NCI-H510A (cell line): ENCODE data around the gene SMYD1.

Experiments
- DNase-seq: peaks from one replicate; lab custom pipeline; 2025; lab: John Stamatoyannopoulos, UW

The SMYD1 gene

DNA sequence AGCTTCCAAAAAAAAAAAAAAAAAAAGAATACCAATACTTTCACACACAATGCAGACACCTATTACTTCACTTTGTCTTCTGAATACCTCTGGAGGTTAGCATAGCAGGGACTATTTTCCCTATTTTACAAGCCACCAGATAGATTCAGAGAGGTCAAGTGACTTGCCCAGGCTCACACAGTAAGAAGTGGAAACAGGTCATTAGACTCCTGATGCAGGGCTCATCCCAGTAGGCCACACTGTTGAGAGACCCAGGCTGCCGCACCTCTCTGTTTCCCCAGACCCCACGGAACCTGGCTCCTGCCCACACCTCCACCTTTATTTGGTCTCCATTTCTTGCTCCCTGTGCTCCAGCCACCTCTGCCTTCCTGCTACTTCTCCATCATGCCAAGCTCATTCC, 19.4 kb downstream of the SMYD1 start:
- no peak for DNase-seq

DNA sequence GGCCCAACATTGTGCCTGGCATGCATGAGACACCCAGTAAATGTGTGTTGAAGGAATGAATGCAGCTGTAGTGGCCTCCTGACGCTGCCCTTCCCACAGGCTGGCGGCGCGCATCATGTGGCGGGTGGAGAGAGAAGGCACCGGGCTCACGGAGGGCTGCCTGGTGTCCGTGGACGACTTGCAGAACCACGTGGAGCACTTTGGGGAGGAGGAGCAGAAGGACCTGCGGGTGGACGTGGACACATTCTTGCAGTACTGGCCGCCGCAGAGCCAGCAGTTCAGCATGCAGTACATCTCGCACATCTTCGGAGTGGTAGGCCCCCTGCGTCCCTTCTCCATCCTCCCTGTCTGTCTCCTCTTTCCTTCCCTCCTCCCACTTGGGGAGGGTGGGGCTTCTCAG, 20.1 kb downstream of the SMYD1 start:
- DNase-seq, result no peak

DNA sequence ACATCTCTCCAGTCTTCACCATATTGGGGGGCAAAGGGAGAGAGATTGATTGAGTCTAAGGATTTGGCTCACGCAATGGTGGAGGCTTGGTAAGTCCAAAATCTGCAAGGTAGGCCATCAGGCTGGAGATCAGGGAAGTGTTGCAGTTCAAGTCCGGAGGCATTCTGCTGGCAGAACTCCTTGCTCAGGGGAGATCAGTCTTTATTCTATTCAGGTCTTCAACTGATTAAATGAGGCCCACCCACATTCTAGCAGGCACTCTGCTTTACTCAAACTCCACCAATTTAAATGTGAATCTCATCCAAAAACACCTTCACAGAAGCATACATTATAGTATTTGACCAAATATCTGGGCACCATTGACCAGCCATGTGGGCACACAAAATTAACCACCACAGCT, 21.4 kb downstream of the SMYD1 start:
- no peak for DNase-seq

DNA sequence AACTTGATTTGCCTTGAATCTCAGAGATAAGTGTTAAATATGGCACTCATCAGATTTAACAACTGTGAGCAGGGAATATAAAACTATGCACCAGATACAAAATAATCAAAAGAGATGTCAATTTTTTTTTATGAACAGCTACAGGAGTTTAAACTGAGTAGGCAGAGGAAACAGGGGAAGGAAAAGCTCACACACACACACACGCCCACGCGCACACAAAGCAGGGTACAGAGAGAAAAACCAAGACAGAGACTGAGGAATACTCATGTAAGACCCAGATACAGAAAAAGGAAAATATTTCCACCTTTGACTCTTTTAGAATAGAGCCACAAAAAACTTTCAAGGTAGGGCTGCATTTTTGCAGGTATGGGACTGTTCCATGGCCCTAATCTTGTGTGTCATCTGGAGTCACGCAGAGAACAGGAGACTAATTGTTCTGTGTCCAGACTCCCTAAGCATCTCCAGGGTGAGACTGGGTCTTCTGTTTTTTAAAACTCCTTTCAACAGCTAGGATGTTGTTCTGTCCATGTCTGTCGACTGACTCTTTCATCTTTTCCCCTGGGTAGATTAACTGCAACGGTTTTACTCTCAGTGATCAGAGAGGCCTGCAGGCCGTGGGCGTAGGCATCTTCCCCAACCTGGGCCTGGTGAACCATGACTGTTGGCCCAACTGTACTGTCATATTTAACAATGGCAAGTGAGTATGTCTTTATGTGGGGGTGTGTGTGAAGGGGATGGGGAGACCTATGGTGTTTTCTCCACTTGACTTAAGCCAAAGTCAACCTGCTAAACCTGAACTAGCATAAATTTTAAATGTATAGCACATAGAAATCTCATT, 23.0 kb downstream of the SMYD1 start:
- no peak for DNase-seq

DNA sequence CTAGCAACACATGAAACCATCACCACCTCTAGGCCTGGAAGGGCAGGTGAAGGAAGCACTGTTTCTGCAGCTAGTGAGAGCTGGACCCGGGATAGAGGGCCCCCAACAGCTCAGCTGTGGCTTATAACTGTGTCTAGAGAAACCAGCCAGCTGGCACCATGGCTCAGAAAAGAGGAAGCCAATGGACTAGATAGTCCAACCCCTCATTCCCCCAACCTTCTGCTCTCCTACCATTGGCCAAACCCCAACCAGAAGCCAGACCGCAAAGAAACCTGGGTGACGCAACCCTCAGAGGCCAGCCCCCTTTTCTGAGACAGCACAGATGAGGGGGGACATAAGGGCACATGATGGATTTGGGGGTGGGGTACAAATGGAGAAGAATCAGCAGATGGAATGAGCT, 24.3 kb downstream of the SMYD1 start:
- DNase-seq, result no peak

DNA sequence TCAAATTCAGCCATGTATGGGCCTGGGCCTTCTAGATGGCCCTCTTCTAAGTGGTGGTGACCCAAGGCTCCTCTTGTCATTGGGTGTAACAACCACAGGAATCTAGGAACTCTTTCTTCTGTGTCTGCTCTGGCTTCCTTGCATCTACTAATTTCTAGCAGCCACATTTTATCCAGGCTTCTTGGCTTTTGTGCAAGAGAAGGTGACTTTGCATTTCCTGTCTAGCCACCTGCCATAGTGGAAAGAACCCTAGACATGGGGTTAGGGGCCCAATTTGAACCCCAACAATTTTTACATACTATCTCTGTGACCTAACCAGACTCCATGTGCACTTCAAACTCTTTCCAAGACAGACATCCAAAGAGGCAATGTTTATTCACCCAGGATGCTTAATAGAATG, 25.1 kb downstream of the SMYD1 start:
- DNase-seq, result no peak

DNA sequence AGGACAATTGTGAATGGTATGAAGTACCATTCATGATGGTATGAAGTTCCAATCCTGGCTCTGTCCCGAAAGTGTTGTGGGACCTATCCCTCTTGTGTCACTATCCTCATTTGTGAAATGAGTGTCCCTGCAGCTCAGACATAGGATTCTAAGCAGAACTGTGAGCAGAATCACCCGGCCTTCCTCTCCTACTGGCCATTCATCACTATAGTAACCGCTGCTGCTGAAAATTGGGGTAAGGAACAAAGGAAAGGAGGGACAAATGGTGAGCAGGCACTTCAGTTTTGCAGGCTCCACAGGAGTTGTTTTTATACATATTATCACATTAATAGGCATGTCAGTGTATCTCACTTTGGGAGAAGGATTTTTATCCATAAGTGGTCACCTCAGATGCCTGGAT, 27.4 kb downstream of the SMYD1 start:
- no peak for DNase-seq

DNA sequence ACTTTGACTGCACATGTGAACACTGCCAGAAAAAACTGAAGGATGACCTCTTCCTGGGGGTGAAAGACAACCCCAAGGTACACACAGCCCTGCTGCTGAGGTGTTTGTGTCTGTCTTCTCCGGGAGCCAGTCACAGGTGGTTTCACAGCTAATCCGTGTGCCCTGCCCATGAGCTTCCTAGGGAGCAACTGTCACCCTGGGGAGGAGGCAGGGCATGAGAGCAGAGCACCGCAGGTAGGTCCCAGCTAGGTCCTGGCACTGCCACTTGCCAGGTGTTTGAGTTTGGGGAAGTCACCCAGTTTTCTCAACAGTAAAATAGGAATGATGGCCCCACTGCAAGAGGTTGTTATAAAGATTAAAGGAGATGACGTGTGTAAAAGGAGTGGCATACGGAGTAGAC, 29.1 kb downstream of the SMYD1 start:
- DNase-seq, result no peak

DNA sequence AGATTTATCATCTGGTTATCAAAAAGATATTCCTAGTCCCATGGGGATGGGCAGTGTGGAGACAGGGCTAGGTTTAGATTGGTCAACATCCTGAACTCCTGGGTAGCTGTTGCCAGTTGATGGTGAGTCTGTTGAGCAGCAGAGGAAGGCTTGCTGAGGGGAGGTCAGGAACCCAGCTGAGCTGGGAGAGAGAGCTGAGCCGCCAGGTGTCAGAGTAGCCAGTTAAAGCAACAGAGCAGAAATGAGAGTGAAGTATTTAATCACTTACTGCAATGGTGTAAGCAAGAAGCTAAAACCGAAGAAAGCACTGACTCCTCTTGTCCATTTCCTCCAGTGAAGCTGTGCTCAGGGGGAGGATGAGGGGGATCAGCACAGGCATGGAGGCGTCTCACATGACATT, 29.6 kb downstream of the SMYD1 start:
- DNase-seq, result no peak

DNA sequence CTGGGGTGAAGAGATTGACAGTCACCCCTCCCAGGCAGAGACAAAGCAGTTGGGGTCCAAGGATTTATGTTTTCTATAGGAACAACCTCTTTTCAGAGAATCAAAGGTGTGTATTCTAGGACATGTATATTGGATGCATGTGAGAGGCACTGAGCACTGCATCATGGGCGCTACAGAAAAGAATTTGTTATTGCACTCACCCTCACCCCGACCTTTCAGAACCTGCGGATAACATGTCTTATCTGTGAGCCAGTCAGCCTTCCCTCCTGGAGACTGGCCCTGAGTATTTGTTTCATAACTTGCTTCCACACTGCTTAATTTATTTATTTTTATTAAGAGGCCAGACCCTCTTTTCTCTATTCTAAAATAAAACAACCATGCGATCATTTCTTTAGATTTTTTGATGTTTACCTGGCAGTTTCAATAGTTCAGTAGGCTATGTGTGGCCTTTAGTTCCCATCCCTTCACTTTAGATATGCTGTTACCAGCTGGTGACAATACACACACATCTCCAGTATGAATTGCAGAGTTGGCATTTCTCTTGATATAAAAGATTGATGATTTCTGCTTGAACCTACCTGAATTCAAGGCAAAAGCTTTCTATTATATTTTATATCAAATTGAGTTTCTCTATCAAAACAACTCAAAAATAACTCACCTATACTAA, 30.4 kb downstream of the SMYD1 start:
- DNase-seq, result no peak

DNA sequence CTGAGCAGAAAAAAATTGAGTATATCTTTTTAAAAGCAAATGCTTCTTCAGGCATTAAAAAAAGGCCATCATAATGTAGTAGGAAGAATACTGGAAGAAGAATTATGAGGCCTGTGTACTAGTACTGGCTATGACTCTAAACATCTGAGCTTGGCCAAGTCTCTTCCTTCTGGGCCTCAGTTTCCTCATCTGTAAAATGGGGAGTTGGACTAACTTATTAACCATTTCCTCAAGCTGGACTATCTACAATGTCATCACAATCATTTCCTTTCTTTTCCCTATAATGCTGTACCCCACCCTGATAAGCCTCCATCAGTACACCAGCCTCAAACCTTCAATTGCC, 30.9 kb downstream of the SMYD1 start:
- no peak for DNase-seq

DNA sequence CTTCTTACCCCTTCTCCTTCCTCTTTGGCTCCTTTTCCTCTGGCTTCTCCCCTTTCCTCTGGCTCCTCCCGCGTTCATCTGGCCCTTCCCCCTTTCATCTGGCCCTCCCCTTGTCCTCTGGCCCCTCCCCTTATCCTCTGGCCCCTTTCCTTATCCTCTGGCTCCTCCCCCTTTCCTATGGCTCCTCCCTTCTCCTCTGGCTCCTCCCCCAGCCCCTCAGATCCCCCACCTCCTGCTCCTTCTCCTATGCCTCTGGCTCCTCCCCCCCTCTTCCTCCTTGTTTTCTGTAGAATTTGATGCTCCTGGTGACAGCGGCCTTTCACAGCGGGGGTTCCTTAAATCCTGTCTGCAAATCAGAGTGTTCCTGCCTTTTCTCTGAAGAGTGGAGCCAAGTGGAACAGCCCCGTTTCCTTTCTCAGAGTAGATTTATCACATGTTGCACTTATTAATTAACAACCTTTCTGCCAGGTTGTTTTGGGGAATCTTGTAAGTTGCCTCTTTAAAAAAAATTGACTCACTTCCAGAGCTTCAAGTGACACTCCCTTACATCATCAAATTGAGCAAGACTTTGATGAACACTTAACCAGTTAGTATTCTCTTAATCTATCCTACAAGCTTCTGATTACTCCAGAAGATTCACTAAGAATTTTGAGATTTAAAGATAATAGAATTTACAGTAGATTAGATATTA, 32.3 kb downstream of the SMYD1 start:
- DNase-seq, result no peak

DNA sequence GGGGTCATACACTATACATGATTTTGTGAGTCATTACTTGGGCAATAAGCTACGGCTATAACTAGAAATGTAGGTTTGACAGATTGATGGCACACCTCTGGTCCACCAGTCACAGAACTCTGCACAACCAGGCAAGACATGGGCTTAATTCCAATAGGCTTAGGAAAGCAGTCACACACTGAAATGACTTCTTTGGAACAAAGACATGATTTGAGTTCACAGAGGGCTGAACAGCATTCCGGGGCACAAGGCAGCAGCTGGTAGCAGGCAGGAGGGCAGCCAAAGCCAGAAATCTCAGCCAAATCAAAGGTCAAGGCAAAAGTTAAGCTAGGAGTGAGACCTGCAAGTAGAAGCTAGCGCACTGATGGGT, 32.8 kb downstream of the SMYD1 start:
- DNase-seq, result no peak

DNA sequence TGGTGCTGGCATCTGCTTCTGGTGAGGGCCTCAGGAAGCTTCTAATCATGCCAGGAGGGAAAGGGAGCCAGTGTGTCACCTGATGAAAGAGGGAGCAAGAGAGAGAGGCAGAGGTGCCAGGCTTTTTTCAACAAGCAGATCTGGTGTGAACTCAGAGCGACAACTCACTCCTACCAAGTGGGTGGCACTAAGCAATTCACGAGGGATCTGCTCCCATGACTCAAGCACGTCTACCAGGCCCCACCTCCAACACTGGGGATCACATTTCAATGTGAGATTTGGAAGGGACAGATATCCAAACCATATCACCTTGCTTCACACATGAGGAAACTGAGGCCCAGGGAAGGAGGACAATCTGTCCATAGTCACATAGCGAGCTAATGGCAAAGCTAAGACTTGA, 41.2 kb downstream of the SMYD1 start:
- no peak for DNase-seq

DNA sequence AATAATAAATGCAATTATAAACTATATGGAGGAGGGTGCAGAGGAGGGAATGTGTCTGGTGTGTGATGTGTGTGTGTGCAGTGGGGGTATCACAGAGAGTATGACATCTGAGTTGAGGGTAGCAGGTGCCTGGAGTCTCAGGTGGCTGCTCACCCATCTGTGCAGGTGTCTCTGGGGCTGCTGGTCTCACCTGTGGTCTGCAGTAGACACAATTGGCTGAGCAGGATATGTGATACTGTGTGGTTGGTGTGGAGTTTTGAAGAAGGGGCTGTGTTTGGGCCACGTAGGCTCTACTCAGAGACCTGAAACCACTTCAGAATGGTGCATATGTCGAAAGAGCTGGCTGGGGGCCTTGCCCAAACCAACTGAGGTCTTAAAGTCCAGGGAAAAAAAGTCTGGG, 43.2 kb downstream of the SMYD1 start:
- no peak for DNase-seq

DNA sequence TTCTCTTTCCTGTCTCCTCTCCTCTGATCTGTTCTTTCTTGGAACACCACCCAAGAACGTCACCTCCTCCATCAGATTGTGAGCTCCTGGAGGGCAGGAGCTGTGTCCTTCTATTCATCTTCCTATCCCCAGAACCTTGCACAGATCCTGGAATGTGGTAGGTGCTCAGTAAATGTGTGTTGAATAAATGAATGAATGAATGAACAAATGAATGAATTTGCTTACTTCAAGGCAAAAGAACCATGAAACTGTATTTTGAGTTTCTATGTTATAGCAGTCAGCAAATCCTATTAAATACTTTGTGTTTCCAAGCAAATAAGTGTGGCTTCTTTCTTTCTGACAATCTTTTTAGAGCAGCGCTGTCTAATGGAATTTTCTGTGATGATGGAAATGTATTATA, 45.4 kb downstream of the SMYD1 start:
- DNase-seq, result no peak

DNA sequence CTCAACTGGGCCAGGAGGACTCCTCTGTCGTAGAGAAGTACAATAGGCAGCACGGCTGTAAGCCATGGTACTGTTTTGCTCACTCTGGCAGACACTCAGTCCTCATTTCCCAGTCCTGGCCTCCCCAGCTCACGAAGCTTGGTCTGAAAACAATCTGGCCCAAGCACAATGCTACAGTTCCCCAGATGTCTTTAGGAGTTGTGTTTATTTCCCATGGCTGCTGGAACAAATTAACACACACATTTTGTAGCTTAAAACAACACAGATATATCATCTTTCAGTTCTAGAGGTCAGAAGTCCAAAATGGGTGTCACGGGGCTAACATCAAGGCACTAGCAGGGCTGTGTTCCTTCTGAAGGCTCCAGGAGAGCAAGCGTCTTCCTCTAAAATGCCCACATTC, 47.3 kb downstream of the SMYD1 start:
- DNase-seq, result no peak

DNA sequence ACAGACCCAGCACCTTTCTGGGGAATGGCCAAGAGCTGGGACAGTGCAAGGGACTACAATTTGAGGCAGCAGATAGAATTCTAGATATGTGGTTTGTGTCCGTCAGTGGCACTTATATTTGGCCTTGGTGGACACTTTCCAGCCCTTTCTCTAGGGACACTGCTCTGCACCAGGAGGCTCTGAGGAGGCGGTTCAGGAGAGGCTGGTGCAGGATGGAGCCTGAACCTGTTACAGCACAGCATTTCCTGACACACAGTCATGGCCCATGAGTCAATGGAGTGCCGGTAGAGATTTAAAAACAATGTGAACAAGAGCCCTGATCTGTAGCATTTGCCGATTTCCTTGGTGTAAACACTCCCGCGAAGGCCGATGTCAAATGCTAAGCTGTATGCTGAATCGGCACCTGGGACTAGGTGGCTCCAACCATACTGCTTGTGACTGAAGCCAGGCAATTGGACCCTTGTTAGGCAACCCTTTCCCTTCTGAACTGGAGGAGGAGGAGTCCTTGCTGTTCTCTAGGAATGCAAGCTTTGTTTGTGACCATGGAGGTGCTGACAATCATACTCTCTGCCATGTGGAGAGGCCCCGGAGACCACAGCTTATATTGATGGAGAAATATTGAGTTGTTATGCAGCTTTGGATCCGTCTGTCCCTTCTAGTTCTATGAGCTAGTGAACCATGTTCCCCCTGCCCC, 48.3 kb downstream of the SMYD1 start:
- no peak for DNase-seq

DNA sequence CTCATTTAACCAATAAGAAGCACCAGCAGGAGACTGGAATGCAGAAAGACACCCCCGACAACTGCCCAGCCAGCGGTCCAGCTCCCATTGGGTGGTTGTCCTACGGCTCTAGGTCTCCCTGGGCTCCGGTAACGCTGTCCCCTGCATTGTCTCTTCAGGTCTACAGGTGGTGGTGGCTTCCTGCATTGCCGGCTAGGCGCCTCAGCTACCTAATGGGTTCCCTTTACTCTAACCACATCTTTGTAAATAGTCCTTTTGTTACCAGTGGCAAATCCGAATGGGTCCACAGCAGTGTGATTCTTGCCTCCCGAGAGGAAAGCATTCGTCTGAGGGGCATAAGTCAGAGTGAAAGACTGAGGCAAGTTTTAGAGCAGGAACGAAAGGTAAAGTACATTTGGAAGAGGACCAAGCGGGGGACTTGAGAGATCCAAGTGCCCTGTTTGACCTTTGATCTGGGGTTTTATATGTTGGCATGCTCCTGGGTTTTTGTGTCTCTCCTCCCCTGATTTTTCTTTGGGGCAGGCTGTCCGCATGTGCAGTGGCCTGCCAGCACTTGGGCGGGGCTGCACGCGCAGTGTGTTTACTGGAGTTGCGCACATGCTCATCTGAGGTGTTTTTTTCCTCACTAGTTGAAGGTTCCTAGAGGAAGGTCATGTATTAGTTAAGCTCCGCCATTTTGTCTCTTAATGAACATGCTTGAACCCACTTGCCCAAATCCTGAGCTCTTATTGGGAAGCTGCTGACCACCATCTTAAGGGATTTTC, 49.2 kb downstream of the SMYD1 start:
- no peak for DNase-seq

DNA sequence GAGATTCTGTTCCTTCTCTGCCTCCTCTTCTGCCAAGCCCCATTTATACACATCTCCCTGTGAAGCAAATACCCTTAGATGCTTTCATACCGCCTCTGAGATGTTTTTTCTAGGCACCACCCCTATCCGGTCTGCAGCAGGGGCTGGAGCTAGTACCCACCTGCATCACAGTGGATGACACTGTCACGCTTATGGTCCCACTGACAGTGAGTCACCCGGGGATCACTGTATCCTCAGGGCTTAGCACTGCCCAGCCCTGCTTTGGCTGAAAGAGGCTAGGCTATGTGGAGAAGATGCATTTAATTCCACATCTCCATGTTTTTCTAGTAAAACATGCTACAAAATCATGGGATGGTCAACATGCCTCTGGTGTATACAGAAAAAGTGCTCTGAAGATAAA, 50.3 kb downstream of the SMYD1 start:
- no peak for DNase-seq

DNA sequence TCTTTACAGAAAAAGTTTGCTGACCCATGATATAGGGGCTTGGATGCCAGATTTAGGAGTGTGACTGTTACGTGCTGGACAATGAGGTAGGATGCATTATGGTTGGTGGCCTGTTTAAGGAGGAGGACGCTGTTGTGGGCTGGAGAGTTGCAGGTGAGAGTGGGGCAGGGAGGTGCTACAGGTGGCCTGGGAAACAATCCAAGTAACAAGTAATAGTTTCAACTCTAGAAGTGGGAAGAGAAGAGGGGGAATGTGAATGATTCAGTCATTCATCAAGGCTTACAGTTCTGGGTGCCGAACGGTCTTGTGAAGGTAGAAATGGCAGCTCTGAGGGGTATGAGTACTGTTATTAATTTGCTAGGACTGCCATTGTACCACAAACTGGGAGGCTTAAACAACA, 54.1 kb downstream of the SMYD1 start:
- no peak for DNase-seq
